GM12878 (cell line): ENCODE results near the gene SLC25A44. TPM values are rescaled to one million over a fixed set of nuclear protein-coding genes. Genes with fewer than 3 reads are reported as not detected.
A peak's percentile ranks its signal among the peaks of the same experiment; 100 is the strongest.

Source experiments
- ATAC-seq: fragments of 200-7000 bp; cut with Tn5 transposase; 3 replicates; pipeline ENCODE4 v1.9.1; 2020; ENCODE audit warnings: mild to moderate bottlenecking, moderate library complexity
- BruUV-seq: library from RNA; stranded (reverse); fragments of 400-500 nt; replicated peaks from 2 replicates; lab custom pipeline; 2021; lab: Mats Ljungman, UMichigan
- CTCF ChIA-PET: fragments of 300-600 bp; sonication (Branson Sonifier 250); formaldehyde crosslinking; extraction: SDS; loops from one replicate; lab custom pipeline; 2021; ENCODE audit warnings: inconsistent platforms; lab: Yijun Ruan, JAX
- POLR2A ChIA-PET: fragments of 350-600 bp; formaldehyde crosslinking; extraction: SDS; loops from one replicate; lab custom pipeline; 2021; ENCODE audit warnings: inconsistent platforms; lab: Charles Lee
- RAD21 ChIA-PET: fragments of 300-600 bp; sonication (Branson Sonifier 250); formaldehyde crosslinking; loops from one replicate; lab custom pipeline; 2023; ENCODE audit warnings: antibody characterized with exemption; ENCODE audit not compliant: unreplicated experiment; lab: Charles Lee
- SMC1A ChIA-PET: fragments of 300-600 bp; sonication (Branson Sonifier 250); formaldehyde crosslinking; loops from one replicate; lab custom pipeline; 2023; ENCODE audit not compliant: unreplicated experiment, uncharacterized antibody; lab: Charles Lee
- DNase-seq: peaks from one replicate; pipeline ENCODE4 v3.0.0-alpha.2; 2011; ENCODE audit warnings: low read depth, low spot score
- FAIRE-seq: peaks from 3 replicates; lab custom pipeline; 2011; peaks lifted over from hg19 to GRCh38; lab: Jason Lieb, UNC
- H2AFZ ChIP-seq: 2 replicates; pipeline ENCODE4 v1.6.0; 2011; ENCODE audit warnings: low read depth, low read length, control low read depth; ENCODE audit not compliant: control insufficient read depth
- H3K27ac ChIP-seq: 2 replicates; pipeline ENCODE4 v1.5.1; 2011; ENCODE audit warnings: control low read depth; ENCODE audit not compliant: control insufficient read depth, insufficient read depth
- H3K27me3 ChIP-seq, 2 experiments: replicated peaks in 1 of 2; 2 replicates each; pipeline versions ENCODE4 v1.6.0 to v1.6.1; 2011; ENCODE audit warnings: low read length in 1 of 2; ENCODE audit not compliant: control insufficient read depth in 2 of 2, insufficient read depth in 2 of 2
- H3K36me3 ChIP-seq, 2 experiments: 2 replicates each; pipeline ENCODE4 v1.5.1; 2011; ENCODE audit warnings: low read length in 1 of 2; ENCODE audit not compliant: control insufficient read depth in 2 of 2, insufficient read depth in 2 of 2
- H3K4me1 ChIP-seq: 2 replicates; pipeline ENCODE4 v1.6.1; 2011; ENCODE audit warnings: mild to moderate bottlenecking, low read length, moderate library complexity, mixed read lengths; ENCODE audit not compliant: control insufficient read depth, insufficient read depth
- H3K4me2 ChIP-seq: 2 replicates; pipeline ENCODE4 v1.6.0; 2011; ENCODE audit warnings: control low read depth; ENCODE audit not compliant: control insufficient read depth, insufficient read depth
- H3K4me3 ChIP-seq: fragments of 200-600 bp; sonication (generic); 2 replicates; pipeline ENCODE4 v1.5.1; 2016
- H3K79me2 ChIP-seq: 2 replicates; pipeline ENCODE4 v1.6.0; 2011; ENCODE audit warnings: low read length; ENCODE audit not compliant: control insufficient read depth, insufficient read depth
- H3K9ac ChIP-seq: 2 replicates; pipeline ENCODE4 v1.8.0; 2011; ENCODE audit warnings: low read length, control low read depth, mixed read lengths; ENCODE audit not compliant: control insufficient read depth, insufficient read depth
- H3K9me3 ChIP-seq: replicated peaks from 3 replicates; pipeline ENCODE4 v1.5.1; 2011; ENCODE audit warnings: mild to moderate bottlenecking, low read length; ENCODE audit not compliant: control insufficient read depth, insufficient read depth
- H4K20me1 ChIP-seq: 2 replicates; pipeline ENCODE4 v1.6.0; 2011; ENCODE audit not compliant: control insufficient read depth, insufficient read depth
- EED ChIP-seq: sonication (generic); IDR thresholded peaks from 2 replicates; pipeline ENCODE4 v1.6.1; 2016; ENCODE audit warnings: antibody characterized with exemption, low read depth
- ESRRA ChIP-seq: IDR thresholded peaks from 2 replicates; pipeline ENCODE4 v1.6.1; 2012; ENCODE audit warnings: mild to moderate bottlenecking, low read length, improper control_type of control experiment
- HDGF ChIP-seq: fragments of 450-650 bp; IDR thresholded peaks from 2 replicates; pipeline ENCODE4 v1.6.1; 2016; ENCODE audit warnings: antibody characterized with exemption
- IKZF1 ChIP-seq: fragments of 450-650 bp; conservative IDR thresholded peaks from 2 replicates; pipeline ENCODE4 v1.6.1; 2017; ENCODE audit warnings: antibody characterized with exemption, mild to moderate bottlenecking
- LARP7 ChIP-seq: fragments of 450-650 bp; IDR thresholded peaks from 2 replicates; pipeline ENCODE4 v1.6.1; 2017; ENCODE audit warnings: mild to moderate bottlenecking
- MEF2B ChIP-seq: fragments of 450-650 bp; IDR thresholded peaks from 2 replicates; pipeline ENCODE4 v1.6.1; 2018; ENCODE audit warnings: mild to moderate bottlenecking, moderate library complexity; ENCODE audit not compliant: partially characterized antibody, poor library complexity, severe bottlenecking
- POLR2AphosphoS2 ChIP-seq: IDR thresholded peaks from 2 replicates; pipeline ENCODE4 v1.6.1; 2011; ENCODE audit warnings: low read depth, mild to moderate bottlenecking, low read length, improper control_type of control experiment, moderate library complexity
- POLR2AphosphoS5 ChIP-seq: IDR thresholded peaks from 2 replicates; pipeline ENCODE4 v1.6.1; 2011; ENCODE audit warnings: mild to moderate bottlenecking, low read length, inconsistent platforms
- SMAD5 ChIP-seq: IDR thresholded peaks from 2 replicates; pipeline ENCODE4 v1.6.1; 2016; ENCODE audit warnings: antibody characterized with exemption, low read depth
- TCF12 ChIP-seq: IDR thresholded peaks from 2 replicates; pipeline ENCODE4 v1.6.1; 2011; ENCODE audit warnings: low read depth, mild to moderate bottlenecking, low read length
- ZBED1 ChIP-seq: IDR thresholded peaks from 2 replicates; pipeline ENCODE4 v1.6.1; 2016; ENCODE audit warnings: borderline replicate concordance
- WGBS: methylation state at CpG from one replicate; pipeline ENCODE4 v1.1.6; 2016; ENCODE audit warnings: low lambda C conversion rate; ENCODE audit not compliant: insufficient replicate concordance, insufficient coverage; ENCODE audit errors: missing lambda C conversion rate; 5-methylcytosine and 5-hydroxymethylcytosine counted together
- in situ Hi-C: fragments of 300-500 bp; cut with MboI; formaldehyde crosslinking; loops from 9 replicates; pipeline ENCODE4 v1.14.3; 2018; ENCODE audit warnings: mixed read lengths
- intact Hi-C: fragments of 100-400 bp; cut with micrococcal nuclease; formaldehyde crosslinking; loops from one replicate; pipeline ENCODE4 v1.14.2; 2022; ENCODE audit not compliant: unreplicated experiment
- polyA plus RNA-seq, 11 experiments: library from polyadenylated mRNA; depleted of rRNA in 4 of 11; unstranded in 6 of 11; stranded (reverse) in 5 of 11; fragments of >200 nt; fragmentation: Nextera tagmentation in 4 of 11; fragmentation: Illumina TruSeq in 1 of 11; extraction: Ambion mirVana in 4 of 11; extraction: Trizol in 1 of 11; gene quantifications; 1 replicate in 1 of 11; 2 replicates in 10 of 11; pipeline versions ENCODE4 v1.2.1 to v1.2.3, GENCODE V29; 2011 to 2016; ENCODE audit warnings: inconsistent platforms in 2 of 11, missing spikeins in 2 of 11, low read depth in 1 of 11
- total RNA-seq, 4 experiments: library from RNA; depleted of rRNA in 3 of 4; stranded (reverse); fragments of >200 nt in 3 of 4; fragmentation: Illumina TruSeq in 1 of 4; extraction: Trizol in 1 of 4; gene quantifications; 2 replicates each; pipeline versions ENCODE4 v1.2.1 to v1.2.3, GENCODE V29; 2013 to 2021
- TF ChIP-seq, protein P1 (sequence below): fragments of 450-650 bp; IDR thresholded peaks from 2 replicates; pipeline ENCODE4 v1.6.1; 2017; ENCODE audit warnings: low read depth, mild to moderate bottlenecking, moderate library complexity
- TF ChIP-seq, protein P2 (sequence below): IDR thresholded peaks from 2 replicates; pipeline ENCODE4 v1.6.1; 2011; ENCODE audit warnings: low read depth, mild to moderate bottlenecking, low read length, moderate library complexity, borderline replicate concordance; ENCODE audit errors: extremely low read depth
- TF ChIP-seq, protein P3 (sequence below): fragments of 450-650 bp; formaldehyde crosslinking; IDR thresholded peaks from 2 replicates; pipeline ENCODE4 v1.4.0; 2020; ENCODE audit warnings: mild to moderate bottlenecking, moderate library complexity
- TF ChIP-seq, protein P4 (sequence below): fragments of 450-650 bp; IDR thresholded peaks from 2 replicates; pipeline ENCODE4 v1.6.1; 2016; ENCODE audit warnings: mild to moderate bottlenecking

SLC25A44 gene
- total and polyA plus RNA-seq, 10 of the 15 experiments (the other 5 are each of a cell fraction or from before 2014, with no cell fraction given), result 7.1 to 43.3 (median 30.4) TPM

DNA sequence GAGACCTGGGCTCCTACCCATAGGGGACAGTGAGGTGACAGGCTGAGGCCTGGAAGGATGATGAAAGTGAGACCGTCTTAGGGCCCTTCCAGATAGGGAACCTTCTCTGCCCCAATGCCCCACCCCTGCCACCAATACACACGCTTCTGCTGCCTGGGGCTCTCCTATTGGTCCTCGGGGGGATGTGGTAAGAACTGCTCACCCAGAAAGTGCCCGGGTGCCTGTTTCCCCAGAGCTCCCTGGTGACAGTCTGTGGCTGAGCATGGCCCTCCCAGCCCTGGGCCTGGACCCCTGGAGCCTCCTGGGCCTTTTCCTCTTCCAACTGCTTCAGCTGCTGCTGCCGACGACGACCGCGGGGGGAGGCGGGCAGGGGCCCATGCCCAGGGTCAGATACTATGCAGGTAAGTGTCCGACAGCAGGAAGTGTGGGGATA is 39.6 kb upstream of the SLC25A44 start (continued):
- TF ChIP-seq, protein P1, sequence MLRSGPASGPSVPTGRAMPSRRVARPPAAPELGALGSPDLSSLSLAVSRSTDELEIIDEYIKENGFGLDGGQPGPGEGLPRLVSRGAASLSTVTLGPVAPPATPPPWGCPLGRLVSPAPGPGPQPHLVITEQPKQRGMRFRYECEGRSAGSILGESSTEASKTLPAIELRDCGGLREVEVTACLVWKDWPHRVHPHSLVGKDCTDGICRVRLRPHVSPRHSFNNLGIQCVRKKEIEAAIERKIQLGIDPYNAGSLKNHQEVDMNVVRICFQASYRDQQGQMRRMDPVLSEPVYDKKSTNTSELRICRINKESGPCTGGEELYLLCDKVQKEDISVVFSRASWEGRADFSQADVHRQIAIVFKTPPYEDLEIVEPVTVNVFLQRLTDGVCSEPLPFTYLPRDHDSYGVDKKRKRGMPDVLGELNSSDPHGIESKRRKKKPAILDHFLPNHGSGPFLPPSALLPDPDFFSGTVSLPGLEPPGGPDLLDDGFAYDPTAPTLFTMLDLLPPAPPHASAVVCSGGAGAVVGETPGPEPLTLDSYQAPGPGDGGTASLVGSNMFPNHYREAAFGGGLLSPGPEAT, result peak; percentile 52; the same call in 1 of the 2 replicates
- 0 out of 2 replicates have a peak, but pooled peaks have one; percentile 39 for TF ChIP-seq LARP7
- TF ChIP-seq TCF12, result no peak
- peak; percentile 74 for TF ChIP-seq IKZF1
- peak; percentile 57 for TF ChIP-seq MEF2B
- TF ChIP-seq POLR2AphosphoS2, result no peak; the same call in 1 of the 2 replicates

DNA sequence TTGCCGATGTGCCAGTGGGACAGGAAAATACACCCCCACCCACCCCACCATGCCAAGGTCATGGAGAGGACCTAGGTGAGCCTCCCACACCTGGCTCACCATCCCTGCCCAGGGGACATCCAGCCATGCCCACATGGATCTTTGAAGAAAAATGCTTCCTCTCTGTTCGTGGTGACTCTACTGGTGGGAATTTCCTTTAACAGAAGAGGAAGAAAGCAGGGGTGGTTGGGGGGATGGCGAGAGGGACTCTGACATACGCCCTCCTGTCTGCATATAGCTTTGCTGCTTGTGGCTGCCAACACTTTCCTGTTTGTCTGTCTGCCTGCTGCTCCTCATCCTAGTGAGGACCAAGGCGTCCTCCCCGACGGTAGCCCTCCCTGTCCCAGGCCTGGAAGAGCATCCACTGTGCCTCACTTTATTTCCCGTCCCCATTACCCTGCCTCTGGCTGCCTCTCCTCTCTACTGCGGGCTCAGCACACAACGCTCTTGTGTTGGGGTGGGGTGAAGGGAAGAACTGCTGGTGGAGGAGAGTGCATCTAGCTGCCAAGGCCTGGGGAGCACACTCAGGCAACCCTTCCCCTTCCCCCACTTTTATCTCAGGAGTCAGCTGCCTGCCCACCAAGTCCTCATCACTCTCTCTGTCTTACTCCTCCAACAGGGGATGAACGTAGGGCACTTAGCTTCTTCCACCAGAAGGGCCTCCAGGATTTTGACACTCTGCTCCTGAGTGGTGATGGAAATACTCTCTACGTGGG is 38.0 kb upstream of the SLC25A44 start:
- in situ Hi-C loops, result no loop called here
- WGBS, result 13% methylated on average over 12 of the region's 12 CpGs
- TF ChIP-seq POLR2AphosphoS5 (no peak), EED (peak; percentile 21; the same call in 1 of the 2 replicates), POLR2AphosphoS2 (no peak), HDGF (peak; percentile 18; the same call in 1 of the 2 replicates), SMAD5 (no peak), ESRRA (no peak), ZBED1 (no peak)
- TF ChIP-seq, protein P2, sequence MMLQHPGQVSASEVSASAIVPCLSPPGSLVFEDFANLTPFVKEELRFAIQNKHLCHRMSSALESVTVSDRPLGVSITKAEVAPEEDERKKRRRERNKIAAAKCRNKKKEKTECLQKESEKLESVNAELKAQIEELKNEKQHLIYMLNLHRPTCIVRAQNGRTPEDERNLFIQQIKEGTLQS, result no peak
- TF ChIP-seq, protein P3, sequence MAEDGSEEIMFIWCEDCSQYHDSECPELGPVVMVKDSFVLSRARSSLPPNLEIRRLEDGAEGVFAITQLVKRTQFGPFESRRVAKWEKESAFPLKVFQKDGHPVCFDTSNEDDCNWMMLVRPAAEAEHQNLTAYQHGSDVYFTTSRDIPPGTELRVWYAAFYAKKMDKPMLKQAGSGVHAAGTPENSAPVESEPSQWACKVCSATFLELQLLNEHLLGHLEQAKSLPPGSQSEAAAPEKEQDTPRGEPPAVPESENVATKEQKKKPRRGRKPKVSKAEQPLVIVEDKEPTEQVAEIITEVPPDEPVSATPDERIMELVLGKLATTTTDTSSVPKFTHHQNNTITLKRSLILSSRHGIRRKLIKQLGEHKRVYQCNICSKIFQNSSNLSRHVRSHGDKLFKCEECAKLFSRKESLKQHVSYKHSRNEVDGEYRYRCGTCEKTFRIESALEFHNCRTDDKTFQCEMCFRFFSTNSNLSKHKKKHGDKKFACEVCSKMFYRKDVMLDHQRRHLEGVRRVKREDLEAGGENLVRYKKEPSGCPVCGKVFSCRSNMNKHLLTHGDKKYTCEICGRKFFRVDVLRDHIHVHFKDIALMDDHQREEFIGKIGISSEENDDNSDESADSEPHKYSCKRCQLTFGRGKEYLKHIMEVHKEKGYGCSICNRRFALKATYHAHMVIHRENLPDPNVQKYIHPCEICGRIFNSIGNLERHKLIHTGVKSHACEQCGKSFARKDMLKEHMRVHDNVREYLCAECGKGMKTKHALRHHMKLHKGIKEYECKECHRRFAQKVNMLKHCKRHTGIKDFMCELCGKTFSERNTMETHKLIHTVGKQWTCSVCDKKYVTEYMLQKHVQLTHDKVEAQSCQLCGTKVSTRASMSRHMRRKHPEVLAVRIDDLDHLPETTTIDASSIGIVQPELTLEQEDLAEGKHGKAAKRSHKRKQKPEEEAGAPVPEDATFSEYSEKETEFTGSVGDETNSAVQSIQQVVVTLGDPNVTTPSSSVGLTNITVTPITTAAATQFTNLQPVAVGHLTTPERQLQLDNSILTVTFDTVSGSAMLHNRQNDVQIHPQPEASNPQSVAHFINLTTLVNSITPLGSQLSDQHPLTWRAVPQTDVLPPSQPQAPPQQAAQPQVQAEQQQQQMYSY (CRISPR knock-in tag), result no peak
- TF ChIP-seq, protein P4, sequence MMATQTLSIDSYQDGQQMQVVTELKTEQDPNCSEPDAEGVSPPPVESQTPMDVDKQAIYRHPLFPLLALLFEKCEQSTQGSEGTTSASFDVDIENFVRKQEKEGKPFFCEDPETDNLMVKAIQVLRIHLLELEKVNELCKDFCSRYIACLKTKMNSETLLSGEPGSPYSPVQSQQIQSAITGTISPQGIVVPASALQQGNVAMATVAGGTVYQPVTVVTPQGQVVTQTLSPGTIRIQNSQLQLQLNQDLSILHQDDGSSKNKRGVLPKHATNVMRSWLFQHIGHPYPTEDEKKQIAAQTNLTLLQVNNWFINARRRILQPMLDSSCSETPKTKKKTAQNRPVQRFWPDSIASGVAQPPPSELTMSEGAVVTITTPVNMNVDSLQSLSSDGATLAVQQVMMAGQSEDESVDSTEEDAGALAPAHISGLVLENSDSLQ, result no peak

More for the DNA sequence above, 38.0 kb upstream of the SLC25A44 start:
- RAD21 ChIA-PET, result interaction anchor here (0.7 to 17.9 kb wide), 9 partner anchors 8 to 352 kb away, joined by 3 to 361 read pairs (median 4); partner anchors contain the start of gene PMF1
- SMC1A ChIA-PET, result interaction anchor here (0.8 to 22.3 kb wide), 8 partner anchors 8 to 125 kb away, joined by 3 to 411 read pairs (median 10); partner anchors contain the start of genes PMF1 and SLC25A44
- peak overlapping the region; percentile 94 for H3K4me3 ChIP-seq
- peak overlapping the region; percentile 68 for H3K9ac ChIP-seq
- peak overlapping the region; percentile 82 for H3K27ac ChIP-seq
- peaks cover 89% of the 10 kb centered on the region for H3K4me1 ChIP-seq
- ATAC-seq (no peak), FAIRE-seq (no peak), DNase-seq (no peak)
- no peak overlapping the region; the same call in 1 of the 2 replicates for H2AFZ ChIP-seq
- no peaks in the 10 kb centered on the region for H4K20me1 ChIP-seq
- POLR2A ChIA-PET, result interaction anchor here (1.0 to 11.7 kb wide), 5 partner anchors 41 to 70 kb away, joined by 3 to 158 read pairs (median 4); partner anchors contain the start of genes LMNA, PMF1 and SLC25A44
- BruUV-seq, result no TSS peak
- peak overlapping the region; percentile 97 for H3K4me2 ChIP-seq
- H3K36me3 ChIP-seq, result peaks cover 0 to 13% of the 10 kb centered on the region in 2 experiments
- CTCF ChIA-PET, result interaction anchor here (0.6 to 16.8 kb wide), 8 partner anchors 8 to 68 kb away, joined by 3 to 502 read pairs (median 4); partner anchors contain the start of gene PMF1
- peaks cover 41% of the 10 kb centered on the region for H3K79me2 ChIP-seq
- H3K27me3 ChIP-seq, result no peaks in the 10 kb centered on the region
- no peaks in the 10 kb centered on the region for H3K9me3 ChIP-seq
- intact Hi-C loops, result loop anchor here (2.0 kb wide), 1 partner anchor 43 kb away; no protein-coding TSS in a partner anchor
